Mucosa of rectum (tissue), 2 donors: ENCODE data around the gene ATP6V1F.

Experiments
- H3K27ac ChIP-seq, 2 donors: one replicate each; pipeline ENCODE4 v1.7.0; 2013; ENCODE audit warnings: inconsistent platforms in 2 of 2, low read depth in 2 of 2, low read length in 2 of 2
- H3K27me3 ChIP-seq, 2 donors: one replicate each; pipeline ENCODE4 v1.7.0; 2013; ENCODE audit warnings: low read length in 2 of 2; ENCODE audit not compliant: control insufficient read depth in 2 of 2, insufficient read depth in 2 of 2
- H3K36me3 ChIP-seq, 2 donors: one replicate each; pipeline ENCODE4 v1.7.0; 2013; ENCODE audit warnings: low read length in 2 of 2; ENCODE audit not compliant: control insufficient read depth in 2 of 2, insufficient read depth in 2 of 2
- H3K4me1 ChIP-seq, 2 donors: one replicate each; pipeline ENCODE4 v1.7.0; 2013; ENCODE audit warnings: low read length in 2 of 2, mild to moderate bottlenecking in 1 of 2; ENCODE audit not compliant: control insufficient read depth in 2 of 2, insufficient read depth in 2 of 2
- H3K4me3 ChIP-seq, 2 donors: one replicate each; pipeline ENCODE4 v1.7.0; 2013; ENCODE audit warnings: low read length in 2 of 2
- H3K9ac ChIP-seq, 2 donors: one replicate each; pipeline ENCODE4 v1.7.0; 2013; ENCODE audit warnings: low read length in 2 of 2, low read depth in 1 of 2, mild to moderate bottlenecking in 1 of 2
- H3K9me3 ChIP-seq, 2 donors: one replicate each; pipeline ENCODE4 v1.7.0; 2013; ENCODE audit warnings: low read length in 2 of 2; ENCODE audit not compliant: control insufficient read depth in 2 of 2
- donor health status: healthy.
- donor health status: Normal muscosa, but diverticular disease.

The ATP6V1F gene

GRCh38 chr7:128859232-128860157, 3.2 kb upstream of the ATP6V1F start:
- no peaks in the 10 kb centered on the region for H3K9me3 ChIP-seq
- no peak overlapping the region for H3K9ac ChIP-seq
- peaks cover 0 to 3% of the 10 kb centered on the region in 2 donors for H3K36me3 ChIP-seq
- H3K4me1 ChIP-seq: peaks cover 12 to 29% of the 10 kb centered on the region in 2 donors
- no peak overlapping the region for H3K4me3 ChIP-seq
- H3K27me3 ChIP-seq: no peaks in the 10 kb centered on the region
- H3K27ac ChIP-seq: no peak overlapping the region

- Histone ChIP-seq H3K4me1 (peaks cover 12 to 28% of the 10 kb centered on the region in 2 donors), H3K9ac (no peak overlapping the region), H3K9me3 (no peaks in the 10 kb centered on the region), H3K27me3 (no peaks in the 10 kb centered on the region), H3K27ac (no peak overlapping the region), H3K4me3 (no peak overlapping the region), H3K36me3 (peaks cover 7 to 8% of the 10 kb centered on the region in 2 donors)
Measured at GRCh38 chr7:128860158-128861073, 2.2 kb upstream of the ATP6V1F start.

GRCh38 chr7:128861957-128862570, 592 bp upstream of the ATP6V1F start:
- peaks cover 12 to 21% of the 10 kb centered on the region in 2 donors for H3K4me1 ChIP-seq
- H3K9ac ChIP-seq: peak overlapping the region; percentile 1 to 28
- no peaks in the 10 kb centered on the region for H3K27me3 ChIP-seq
- no peaks in the 10 kb centered on the region for H3K9me3 ChIP-seq
- H3K36me3 ChIP-seq: peaks cover 10 to 17% of the 10 kb centered on the region in 2 donors
- H3K27ac ChIP-seq: no peak overlapping the region
- peak overlapping the region; percentile 95 to 97 for H3K4me3 ChIP-seq

GRCh38 chr7:128863433-128863989, 855 bp downstream of the ATP6V1F start:
- Histone ChIP-seq H3K9ac (peak overlapping the region; percentile 85 to 95), H3K36me3 (peaks cover 10 to 18% of the 10 kb centered on the region in 2 donors), H3K27ac (peak overlapping the region; percentile 82 to 84), H3K9me3 (no peaks in the 10 kb centered on the region), H3K27me3 (no peaks in the 10 kb centered on the region), H3K4me3 (peak overlapping the region; percentile 95 to 97), H3K4me1 (peaks cover 13 to 21% of the 10 kb centered on the region in 2 donors)

- H3K27me3 ChIP-seq: no peaks in the 10 kb centered on the region
- H3K4me1 ChIP-seq: peaks cover 20 to 23% of the 10 kb centered on the region in 2 donors
- H3K9ac ChIP-seq: no peak overlapping the region
- H3K9me3 ChIP-seq: no peaks in the 10 kb centered on the region
- H3K4me3 ChIP-seq: no peak overlapping the region
- peaks cover 10 to 18% of the 10 kb centered on the region in 2 donors for H3K36me3 ChIP-seq
- no peak overlapping the region for H3K27ac ChIP-seq
Measured at GRCh38 chr7:128865303-128865702, 2.6 kb downstream of the ATP6V1F start.

GRCh38 chr7:128865996-128866877, 3.6 kb downstream of the ATP6V1F start:
- H3K9ac ChIP-seq: no peak overlapping the region
- H3K27ac ChIP-seq: no peak overlapping the region
- no peaks in the 10 kb centered on the region for H3K9me3 ChIP-seq
- peaks cover 20 to 24% of the 10 kb centered on the region in 2 donors for H3K4me1 ChIP-seq
- H3K27me3 ChIP-seq: no peaks in the 10 kb centered on the region
- peaks cover 10 to 18% of the 10 kb centered on the region in 2 donors for H3K36me3 ChIP-seq
- no peak overlapping the region for H3K4me3 ChIP-seq

GRCh38 chr7:128867241-128867640, 4.6 kb downstream of the ATP6V1F start:
- Histone ChIP-seq H3K27ac (no peak overlapping the region), H3K27me3 (no peaks in the 10 kb centered on the region), H3K9me3 (no peaks in the 10 kb centered on the region), H3K4me1 (peaks cover 18 to 21% of the 10 kb centered on the region in 2 donors), H3K4me3 (no peak overlapping the region), H3K9ac (no peak overlapping the region), H3K36me3 (peaks cover 10 to 18% of the 10 kb centered on the region in 2 donors)

GRCh38 chr7:128867842-128868623, 5.4 kb downstream of the ATP6V1F start:
- Histone ChIP-seq H3K4me1 (peaks cover 16 to 18% of the 10 kb centered on the region in 2 donors), H3K36me3 (peaks cover 10 to 18% of the 10 kb centered on the region in 2 donors), H3K4me3 (peak overlapping the region in 1 of 2 donors; percentile 52), H3K9ac (peak overlapping the region in 1 of 2 donors; percentile 24), H3K27ac (no peak overlapping the region), H3K27me3 (no peaks in the 10 kb centered on the region), H3K9me3 (no peaks in the 10 kb centered on the region)
